HG03442 (cell line): ENCODE results near the gene PIBF1.
"Not testable (repeated sequence)": the region's sequence is repeated elsewhere in the genome, so short reads cannot be mapped to it uniquely, and the experiment has no call there.

Experiments
- ATAC-seq: cut with Tn5 transposase; IDR thresholded peaks from one replicate; pipeline ENCODE4 v1.9.1; 2021; ENCODE audit warnings: mild to moderate bottlenecking, moderate library complexity; ENCODE audit not compliant: unreplicated experiment

PIBF1 gene

DNA sequence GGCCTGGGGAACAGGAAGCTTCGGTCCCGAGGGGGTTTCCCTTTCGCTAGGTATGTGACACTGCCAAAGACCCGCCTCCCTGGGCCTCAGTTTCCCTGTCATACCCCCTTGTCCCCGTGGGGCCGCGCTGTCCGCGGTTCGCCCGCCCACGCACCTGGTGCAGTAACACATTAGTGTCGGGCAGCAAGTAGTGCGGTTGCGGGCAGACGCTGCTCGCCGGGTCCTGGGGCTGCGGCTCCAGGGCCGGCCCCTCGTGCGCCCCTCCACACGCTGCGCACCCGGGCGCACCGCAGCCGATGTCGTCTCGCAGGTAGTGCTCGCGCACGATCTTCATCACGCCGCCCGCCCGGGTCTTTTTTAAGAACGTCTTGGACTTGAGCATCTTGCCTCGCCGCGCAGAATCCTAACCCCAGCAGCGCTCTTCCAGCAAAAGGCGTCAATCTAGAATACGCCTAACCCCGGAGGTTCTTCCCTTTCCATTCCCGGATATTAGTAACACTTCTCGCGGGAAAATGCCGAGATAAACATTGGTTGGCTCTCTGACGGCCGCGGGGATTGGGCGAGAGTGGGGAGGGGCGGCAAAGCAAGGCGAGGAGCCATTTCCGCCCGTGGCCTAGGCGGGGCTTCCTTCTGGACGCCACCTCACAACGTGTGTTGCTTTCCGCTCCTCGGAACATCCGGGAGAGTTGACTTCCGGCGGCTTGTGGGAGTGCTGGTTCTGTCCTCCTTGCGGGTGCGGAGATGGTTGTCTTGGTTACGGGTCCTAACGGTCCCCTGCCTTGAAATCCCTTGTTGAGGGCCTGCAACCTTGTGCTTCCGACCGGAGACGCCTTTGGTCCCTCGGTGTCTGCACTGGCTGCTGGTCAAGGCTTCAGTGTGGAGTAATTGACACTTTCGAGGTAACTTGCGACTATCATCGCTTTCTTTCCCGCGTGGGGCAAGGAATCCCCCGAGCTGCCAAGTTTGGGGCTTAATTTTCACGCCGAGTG is at the start of gene PIBF1, which contains the start of gene DIS3:
Gene PIBF1 (plus strand): TSS at position 683 of the 989 bp plus-strand sequence. CDS start 1,337 bp downstream, outside the sequence.
Gene DIS3 (minus strand): TSS at position 450 of the 989 bp plus-strand sequence. CDS start 68 bp downstream, at position 382.
- ATAC-seq, result peak; percentile 96

GRCh38 chr13:72737033-72737432 is 44.9 kb upstream of the PIBF1 start:
- ATAC-seq, result no peak

GRCh38 chr13:72740015-72740414 is 41.9 kb upstream of the PIBF1 start:
- ATAC-seq, result no peak

GRCh38 chr13:72745260-72745659 is 36.7 kb upstream of the PIBF1 start:
- ATAC-seq, result peak; percentile 79

DNA sequence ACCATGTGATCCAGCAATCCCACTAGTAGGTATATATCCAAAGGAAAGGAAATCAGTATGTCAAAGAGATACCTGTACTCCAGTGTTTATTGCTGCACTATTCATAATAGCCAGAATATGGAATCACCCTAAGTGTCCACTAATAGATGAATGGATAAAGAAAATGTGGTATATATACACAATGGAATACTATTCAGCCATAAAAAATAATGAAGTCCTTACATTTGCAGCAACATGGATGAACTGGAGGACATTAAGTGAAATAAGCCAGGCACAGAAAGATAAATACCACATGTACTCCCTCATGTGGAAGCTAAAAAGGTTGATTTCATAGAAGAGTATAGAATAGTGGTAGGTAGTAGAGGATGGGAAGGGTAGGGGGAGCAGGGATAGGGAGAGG is 30.7 kb upstream of the PIBF1 start:
- no peak for ATAC-seq

GRCh38 chr13:72754111-72754510 is 27.8 kb upstream of the PIBF1 start:
- ATAC-seq, result no peak

DNA sequence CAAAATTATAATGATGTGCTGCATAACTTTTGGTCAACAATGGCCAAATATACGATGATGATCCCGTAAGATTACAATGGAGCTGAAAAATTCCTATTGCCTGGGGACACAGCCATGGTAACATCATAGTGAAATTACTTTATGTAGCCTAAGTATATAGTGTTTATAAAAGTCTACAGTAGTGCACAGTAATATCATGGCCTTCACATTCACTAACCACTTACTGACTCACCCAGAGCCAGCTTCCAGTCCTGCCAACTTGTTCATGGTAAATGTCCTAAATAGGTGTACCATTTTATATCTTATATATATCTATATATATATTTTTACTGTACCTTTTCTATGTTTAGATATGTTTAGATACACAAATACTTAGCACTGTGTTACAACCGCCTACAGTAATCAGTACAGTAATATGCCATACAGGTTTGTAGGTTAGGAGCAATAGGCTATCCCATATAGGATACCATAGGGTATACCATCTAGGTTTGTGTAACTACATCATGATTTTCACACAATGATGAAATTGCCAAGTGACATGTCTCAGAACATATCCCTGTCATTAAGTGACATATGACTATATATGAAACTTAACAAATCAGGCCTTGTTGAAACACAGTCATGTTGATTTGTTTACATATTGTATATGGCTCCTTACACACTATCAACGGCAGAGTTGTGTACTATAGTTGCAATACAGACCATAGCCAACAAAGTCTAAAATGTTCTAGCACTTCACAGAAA is 24.0 kb upstream of the PIBF1 start:
- no peak for ATAC-seq

GRCh38 chr13:72760189-72760588 is 21.7 kb upstream of the PIBF1 start:
- ATAC-seq, result no peak

- ATAC-seq, result no peak
Measured at GRCh38 chr13:72763411-72763810, 18.5 kb upstream of the PIBF1 start.

- ATAC-seq, result no peak
Measured at GRCh38 chr13:72774019-72774418, 7.9 kb upstream of the PIBF1 start.

GRCh38 chr13:72782717-72783116 is 784 bp downstream of the PIBF1 start:
- ATAC-seq, result no peak

DNA sequence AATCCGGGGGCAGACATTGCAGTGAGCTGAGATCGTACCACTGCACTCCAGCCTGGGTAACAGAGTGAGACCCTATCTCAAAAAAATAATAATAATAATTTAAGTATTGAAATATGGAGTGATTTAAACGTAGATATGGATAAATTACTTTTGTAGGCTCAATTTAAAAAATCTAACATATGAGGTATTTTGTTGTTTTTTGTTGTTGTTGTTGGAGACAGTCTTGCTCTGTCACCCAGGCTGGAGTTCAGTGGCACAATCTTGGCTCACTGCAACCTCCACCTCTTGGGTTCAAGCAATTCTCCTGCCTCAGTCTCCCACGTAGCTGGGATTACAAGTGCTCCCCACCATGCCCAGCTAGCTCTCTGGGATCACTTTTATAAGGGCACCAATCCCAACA is 2.7 kb downstream of the PIBF1 start:
- ATAC-seq, result not testable (repeated sequence)

DNA sequence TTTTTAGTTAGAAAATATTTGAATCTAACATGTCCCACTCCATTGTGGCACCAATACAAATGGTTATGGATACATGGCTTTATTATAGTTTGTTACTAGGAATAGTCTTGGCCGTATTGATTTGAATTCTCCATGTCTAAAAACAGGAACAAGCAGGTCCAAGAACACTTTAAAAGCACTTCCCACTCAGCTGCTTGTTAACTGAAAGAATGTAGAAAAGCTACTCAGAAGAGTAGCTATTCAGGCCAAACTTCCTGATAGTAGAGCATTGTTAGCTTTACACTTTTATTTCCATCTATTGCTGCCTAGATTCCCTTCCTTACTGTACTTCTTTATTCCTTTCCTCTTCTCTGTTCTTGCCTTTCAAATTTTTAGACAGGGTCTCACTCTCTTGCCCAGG is 6.9 kb downstream of the PIBF1 start:
- ATAC-seq, result no peak

DNA sequence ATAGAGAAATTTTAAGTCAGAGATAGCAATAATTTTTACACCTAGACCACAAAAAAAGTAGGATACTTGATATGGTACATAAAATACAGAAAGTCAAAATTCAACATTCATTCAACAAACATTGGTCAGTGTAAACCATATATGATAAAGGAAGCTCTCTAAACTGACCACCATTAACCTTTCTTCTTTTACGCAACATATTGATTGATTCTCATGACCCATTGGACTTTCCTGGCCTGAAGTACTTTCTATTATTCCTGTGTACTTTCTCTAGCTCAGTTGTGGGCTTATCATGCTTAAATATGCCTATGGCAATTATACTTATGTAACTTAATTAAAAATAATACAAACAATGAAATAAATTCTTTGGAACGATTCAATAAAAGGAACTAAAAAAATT is 10.7 kb downstream of the PIBF1 start:
- ATAC-seq, result no peak

DNA sequence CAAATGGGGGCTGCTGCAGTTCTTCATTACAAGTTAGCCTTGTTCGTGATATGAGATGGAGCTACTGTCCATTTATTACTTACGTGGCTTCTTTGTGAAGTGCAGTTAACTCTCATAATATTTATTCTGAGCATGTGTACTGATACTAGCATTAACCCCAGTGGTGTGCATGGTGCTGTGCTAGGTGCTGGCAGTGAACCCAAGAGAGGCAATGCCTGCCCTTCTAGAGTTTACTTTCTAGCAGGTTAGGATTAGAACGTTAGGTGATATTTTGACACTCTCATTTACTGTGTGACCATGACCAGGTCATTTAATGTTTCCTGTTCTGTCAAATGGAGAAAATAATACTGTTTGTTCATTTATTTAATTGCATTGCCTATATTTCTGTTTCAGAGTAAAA is 16.9 kb downstream of the PIBF1 start:
- ATAC-seq, result no peak

DNA sequence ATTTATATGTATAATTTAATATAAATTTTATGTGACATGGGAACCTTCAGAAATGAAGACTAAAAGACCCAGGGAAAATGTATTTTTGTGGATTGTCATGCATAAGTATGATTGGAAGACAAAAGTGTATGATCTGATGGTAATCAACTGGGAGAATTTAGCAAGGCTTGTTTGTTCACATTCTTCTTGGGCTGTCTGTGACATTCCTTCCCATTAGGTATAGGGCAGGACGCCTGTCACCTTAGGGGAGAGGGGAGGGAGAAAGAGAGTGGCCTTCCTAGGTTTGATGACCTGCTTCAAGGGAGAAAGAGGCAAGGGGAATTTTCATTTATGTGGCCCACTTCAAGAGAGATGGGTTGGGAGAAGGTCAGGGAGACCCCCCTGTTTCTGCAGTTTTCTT is 22.4 kb downstream of the PIBF1 start:
- no peak for ATAC-seq

DNA sequence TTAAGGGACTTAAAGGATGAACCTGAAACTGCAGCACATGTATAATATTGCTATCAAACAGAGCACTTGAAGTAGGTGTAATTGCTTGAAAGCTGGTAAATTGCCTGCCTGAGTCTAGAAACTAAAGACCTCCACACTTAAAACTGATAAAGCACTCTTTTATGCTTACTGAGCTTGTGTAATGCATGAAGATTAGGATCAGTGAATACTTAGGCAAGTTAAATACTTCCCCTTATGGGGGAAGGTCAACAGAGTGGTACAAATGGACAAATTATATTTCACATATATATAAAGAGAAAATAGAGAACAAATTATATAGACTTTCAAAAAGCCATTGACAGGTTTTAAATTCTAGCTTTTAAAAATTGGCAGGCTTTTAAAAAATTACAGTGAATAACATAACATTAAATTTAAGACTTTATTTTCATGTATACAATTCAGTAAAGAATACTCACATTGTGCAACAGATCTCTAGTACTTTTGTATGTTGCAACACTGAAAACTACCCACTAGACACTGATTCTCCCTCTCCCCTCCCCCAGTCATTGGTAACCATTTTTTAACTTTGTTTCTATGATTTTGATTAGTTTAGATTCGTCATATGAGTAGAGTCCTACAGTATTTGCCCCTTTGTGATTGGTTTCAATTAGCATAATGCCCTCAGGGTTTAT is 23.9 kb downstream of the PIBF1 start:
- no peak for ATAC-seq

DNA sequence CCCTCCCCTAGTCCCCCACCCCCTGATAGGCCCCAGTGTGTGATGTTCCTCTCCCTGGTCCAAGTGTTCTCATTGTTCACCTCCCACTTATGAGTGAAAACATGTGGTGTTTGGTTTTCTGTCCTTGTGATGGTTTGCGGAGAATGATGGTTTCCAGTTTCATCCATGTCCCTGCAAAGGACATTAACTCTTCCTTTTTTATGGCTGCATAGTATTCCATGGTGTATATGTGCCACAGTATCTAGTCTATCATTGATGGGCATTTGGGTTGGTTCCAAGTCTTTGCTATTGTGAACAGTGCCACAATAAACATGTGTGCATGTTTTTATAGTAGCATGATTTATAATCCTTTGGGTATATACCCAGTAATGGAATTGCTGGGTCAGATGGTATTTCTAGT is 24.6 kb downstream of the PIBF1 start:
- not testable (repeated sequence) for ATAC-seq

DNA sequence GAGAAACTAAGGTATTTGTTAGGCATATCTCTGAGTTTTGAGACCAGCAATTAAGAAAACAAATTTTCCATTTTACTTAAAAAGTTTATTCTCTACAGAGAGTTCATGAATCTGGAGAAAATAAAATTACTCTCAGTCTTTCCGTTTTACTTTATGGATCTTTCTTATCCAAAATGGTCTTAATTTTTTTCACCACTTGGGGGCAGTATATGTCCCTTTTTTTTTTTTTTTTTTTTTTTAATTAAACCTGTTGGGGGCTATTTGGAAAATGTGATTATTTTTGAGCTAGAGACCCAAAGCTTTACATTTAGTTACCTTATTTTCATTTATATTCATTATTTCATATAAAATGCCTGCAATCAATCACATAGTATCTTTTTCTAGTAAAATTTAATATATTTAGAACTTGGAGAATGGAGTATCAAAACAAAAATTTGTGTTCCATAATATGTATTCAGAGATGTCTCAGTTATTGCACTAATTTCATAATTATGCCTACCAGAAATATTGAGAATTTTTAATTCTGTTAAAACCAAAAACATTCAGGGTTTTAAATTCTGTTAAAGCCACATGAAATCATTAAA is 27.1 kb downstream of the PIBF1 start:
- no peak for ATAC-seq

DNA sequence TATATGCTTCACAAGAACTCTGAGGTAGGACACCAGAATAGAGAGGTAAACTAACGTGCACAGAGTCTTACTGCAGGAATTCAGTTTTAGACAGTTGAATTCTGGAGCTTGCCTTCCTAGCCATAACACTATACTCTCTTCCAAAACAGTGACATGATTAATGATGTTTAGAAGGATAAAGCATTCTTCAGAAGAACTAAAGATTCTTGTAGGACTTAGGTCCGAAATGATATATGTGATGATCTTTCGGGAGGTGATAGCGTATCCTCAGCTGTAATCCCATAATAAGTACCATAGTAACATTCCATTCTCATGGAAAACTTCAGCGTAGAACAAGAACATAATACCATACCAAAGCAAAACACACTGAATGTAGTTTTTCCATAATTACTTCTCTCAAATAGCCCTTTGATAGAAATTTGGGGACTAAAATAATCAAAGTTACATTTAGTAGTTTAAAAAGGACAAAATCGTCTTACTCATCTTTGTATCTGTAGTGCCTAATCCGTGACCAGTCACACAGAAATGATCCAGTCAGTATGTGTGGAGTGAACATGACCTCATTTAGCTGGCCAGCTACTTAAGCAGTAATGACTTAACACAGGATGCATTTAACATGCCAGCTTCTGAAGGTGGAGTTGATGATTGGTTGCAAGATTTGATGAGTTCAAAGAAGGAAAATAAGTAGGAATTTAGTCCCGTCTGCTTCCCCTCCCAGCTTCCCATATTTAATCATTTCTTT is 38.4 kb downstream of the PIBF1 start:
- ATAC-seq, result no peak
